GM18858 (cell line): ENCODE data around the gene ARPC5L.
"Not testable (repeated sequence)": the region's sequence is repeated elsewhere in the genome, so short reads cannot be mapped to it uniquely, and the experiment has no call there.

Source experiments
- ATAC-seq: cut with Tn5 transposase; IDR thresholded peaks from one replicate; pipeline ENCODE4 v1.9.1; 2021; ENCODE audit not compliant: unreplicated experiment

ARPC5L gene

DNA sequence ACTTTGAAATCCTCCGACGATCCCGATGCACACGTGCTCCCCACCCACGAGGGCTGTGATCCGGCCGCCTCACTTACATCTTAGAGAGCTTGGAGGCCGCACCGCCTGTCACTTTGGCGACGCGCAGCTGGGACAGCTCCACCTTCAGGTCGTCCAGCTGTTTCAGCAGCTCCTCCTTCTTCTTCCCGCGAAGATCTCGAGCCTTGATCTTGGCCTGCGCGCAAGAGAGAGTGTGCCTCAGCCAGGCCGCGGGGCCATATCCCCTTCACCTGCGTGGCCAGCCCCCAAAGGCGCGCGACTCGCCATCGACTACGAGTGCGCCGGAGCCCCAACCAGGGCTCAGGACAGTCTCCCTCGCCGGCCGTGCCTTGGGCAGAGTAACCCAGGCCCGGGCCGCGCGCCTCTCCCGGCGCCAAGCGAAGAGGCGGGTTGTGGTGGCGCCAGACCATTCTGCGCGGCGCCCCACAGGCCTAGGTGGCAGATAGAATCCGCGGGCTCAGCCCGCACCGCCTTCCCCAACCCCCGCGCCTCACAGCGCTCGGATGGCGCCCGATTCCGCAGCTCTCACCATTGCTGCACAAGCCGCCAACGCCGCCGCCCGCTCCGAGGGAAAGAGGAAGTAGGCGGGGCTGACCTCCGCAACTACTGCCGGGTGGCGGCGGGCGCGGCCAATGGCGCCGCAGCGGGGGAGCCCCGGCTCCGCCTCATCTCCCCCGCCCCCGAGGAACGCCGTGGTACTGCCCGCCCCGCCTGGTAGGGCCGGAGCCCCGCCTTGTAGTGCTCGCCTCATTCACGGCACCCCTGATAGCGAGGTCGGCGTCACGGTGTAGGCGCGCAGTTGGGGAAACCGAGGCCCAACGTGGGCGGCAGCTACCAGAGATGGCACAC lies at the start of gene ARPC5L, which contains the start of gene RPL35:
TSS of gene ARPC5L (plus strand) at position 789 of the 888 bp plus-strand sequence. CDS start 7,161 bp downstream, outside the sequence.
TSS of gene RPL35 (minus strand) at position 616 of the 888 bp plus-strand sequence. CDS start at position 571, 45 bp downstream.
- ATAC-seq, result peak; percentile 68

DNA sequence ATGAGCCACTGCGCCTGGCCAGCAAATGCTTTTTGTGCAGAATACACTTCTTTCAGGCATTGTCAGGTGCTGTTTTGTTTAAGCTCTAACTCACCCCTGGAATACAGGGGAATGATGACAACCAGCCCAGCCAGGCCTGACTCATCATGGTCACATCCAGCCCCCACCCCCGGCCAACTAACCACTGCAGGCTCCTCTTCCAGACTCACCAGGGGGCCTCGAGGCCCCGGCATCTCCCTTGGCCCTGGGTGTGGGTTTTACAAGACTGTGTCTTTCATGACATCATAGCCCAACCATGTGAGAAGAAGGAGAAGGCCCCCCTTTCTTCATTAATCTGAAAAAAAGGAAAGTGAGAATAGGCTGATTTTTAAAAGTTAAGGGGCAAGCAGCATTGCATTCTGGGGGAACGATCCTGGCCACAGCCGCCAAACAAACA lies 49.5 kb upstream of the ARPC5L start:
- no peak for ATAC-seq

- no peak for ATAC-seq
Measured at GRCh38 chr9:124813041-124813440, 48.9 kb upstream of the ARPC5L start.

DNA sequence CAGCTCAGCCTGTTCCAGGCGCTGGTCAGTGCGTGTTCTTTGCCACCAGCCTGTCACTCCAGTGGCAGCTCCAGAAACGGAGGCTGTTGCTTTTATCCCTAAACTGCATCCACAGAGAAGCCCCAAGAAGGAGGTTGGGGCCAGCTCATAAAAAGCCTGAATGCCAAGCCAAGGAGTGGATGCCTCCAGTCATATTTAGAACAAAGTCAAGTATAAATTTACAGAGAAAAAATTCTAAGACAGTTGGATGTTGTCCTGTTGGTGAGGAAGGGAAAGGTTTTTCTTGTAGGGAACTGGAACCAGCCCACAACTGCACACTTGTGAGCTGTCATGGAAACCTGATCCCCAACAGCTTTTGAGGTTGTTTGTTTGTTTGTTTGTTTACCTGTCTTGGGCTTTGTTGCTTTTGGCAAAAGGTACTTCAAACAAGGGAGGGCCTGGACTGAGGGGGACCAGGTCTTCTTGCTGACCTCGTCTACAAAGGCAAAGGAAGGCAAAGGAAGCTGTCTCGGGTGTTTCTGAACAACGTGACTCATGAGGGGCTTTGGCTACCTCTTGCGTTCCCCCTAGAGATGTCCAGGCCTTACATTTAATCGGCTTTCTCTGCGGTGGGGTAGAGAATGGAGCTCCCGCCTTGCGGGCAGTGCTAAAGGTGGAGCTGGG lies 48.3 kb upstream of the ARPC5L start:
- no peak for ATAC-seq

DNA sequence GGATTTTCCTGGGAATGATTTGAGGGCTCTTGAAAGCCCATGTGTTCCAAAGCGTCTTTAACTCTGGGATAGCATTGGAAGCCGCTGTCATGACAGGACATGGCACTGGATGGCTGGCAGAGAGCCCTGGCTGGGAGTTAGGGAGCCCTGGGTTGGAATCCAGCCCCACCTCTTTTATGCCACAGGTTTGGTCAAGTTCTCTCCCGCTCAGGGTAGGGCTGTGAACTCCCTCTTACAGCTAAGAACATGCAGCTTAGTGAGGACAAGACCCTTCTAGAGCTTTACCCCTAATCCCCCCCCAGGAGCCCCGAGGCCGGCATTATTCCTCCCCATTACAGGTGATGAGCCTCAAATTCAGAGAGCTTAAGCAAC lies 47.8 kb upstream of the ARPC5L start:
- ATAC-seq, result no peak

DNA sequence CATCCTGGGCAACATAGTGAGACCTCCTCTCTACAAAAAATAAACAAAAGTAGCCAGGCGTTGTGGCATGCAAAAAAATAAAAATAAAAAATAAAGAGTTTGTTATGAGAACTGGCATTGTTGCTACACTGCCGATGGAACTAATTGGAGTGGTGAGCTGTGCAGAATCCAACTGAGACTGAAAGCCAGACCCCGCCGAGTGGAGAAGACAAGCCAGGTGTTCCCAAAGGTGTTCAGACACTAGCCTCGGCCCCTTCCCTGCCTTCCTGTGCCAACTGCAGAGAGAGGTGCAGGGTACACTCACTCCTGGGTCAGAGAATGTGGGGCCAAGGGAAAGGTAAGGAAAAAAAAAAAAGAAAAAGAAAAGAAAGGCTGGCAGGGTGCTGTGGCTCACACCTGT lies 46.3 kb upstream of the ARPC5L start:
- ATAC-seq, result no peak

- no peak for ATAC-seq
Measured at GRCh38 chr9:124818431-124819281, 43.3 kb upstream of the ARPC5L start.

- ATAC-seq, result no peak
Measured at GRCh38 chr9:124820698-124821623, 41.0 kb upstream of the ARPC5L start.

DNA sequence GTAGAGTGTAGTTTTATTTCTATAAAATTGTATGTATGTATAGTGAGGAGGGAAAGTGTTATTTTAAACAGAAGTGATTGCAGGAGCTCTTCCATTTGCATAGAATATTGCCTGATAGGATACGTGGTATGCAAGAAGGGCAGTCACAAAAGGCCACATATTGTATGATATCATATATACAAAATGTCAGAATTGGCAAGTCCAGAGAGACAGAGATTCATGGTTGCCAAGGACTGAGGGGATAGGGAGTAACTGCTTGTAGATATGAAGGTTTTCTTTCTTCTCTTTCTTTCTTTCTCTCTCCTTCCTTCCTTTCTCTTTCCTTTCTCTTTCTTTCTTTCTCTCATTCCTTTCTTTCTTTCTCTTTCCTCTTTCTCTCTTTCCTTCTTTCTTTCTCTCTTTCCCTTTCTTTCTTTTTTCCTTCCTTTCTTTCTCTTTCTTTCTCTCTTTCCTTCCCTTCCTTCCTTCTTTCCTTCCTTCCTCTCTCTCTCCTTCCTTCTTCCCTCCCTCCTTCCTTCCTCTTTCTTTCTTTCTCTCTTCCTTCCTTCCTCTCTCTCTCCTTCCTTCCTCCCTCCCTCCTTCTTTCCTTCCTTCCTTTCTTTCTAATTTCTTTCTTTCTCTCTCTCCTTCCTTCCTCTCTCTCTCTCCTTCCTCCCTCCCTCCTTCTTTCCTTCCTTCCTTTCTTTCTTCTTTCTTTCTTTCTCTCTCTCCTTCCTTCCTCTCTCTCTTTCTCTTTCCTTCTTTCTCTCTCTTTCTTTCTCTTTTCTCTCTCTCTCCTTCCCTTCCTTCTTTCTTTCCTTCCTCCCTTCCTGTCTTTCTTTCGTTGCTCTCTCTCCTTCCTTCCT lies 33.2 kb upstream of the ARPC5L start:
- no peak for ATAC-seq

- ATAC-seq, result no peak
Measured at GRCh38 chr9:124829334-124829669, 32.6 kb upstream of the ARPC5L start.

DNA sequence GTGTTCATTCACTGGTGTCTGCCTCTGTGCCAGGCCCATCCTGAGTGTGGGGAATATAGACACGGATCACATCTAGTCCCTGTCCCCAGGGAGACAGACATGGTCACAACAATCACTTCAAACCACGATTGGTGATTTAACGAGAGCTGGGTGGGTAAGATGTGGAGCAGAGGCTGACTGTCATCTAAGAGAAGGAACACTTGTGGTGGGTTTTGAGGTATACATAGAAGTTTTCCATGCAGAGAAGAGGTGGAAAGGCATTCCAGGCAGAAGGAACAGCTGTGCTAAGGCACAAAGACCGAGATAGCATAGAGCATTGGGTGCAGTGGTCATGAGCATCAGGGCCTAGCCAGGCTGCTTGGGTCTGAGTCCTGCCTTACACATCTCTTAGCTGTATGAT lies 31.3 kb upstream of the ARPC5L start:
- ATAC-seq, result no peak

DNA sequence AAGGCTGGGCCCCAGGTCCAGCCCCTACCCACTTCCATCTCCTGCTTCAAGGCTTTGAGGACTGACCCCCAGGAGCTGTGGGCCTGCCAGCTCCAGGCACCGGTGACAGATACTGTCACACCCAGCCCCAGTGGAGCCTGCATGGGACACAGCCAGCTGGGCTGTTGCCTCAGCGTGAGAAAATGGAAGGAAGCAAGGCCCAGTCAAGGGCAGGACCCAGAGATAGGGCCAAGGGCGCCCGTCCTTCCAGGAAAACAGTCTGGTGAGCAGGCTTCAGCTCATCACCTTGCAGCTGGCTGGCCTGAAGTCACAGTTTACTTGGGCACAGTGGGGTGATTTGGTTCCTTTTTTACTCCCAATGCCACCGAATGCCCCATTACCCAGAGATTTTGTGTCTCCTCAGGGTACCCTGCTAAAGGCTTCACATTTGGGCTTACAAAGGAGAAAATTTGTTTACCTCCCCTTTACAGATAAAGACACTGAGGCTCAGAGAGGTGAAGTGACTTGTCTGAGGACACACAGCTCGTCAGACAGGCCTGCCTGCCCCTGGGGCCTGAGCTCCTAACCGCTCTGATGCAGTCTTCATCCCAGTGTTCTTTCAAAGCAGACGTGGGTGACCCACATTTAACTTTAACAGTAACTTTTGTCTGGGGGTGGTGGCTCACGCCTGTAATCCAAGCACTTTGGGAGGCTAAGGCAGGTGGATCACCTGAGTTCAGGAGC lies 30.1 kb upstream of the ARPC5L start:
- no peak for ATAC-seq

- no peak for ATAC-seq
Measured at GRCh38 chr9:124834591-124834990, 27.3 kb upstream of the ARPC5L start.

DNA sequence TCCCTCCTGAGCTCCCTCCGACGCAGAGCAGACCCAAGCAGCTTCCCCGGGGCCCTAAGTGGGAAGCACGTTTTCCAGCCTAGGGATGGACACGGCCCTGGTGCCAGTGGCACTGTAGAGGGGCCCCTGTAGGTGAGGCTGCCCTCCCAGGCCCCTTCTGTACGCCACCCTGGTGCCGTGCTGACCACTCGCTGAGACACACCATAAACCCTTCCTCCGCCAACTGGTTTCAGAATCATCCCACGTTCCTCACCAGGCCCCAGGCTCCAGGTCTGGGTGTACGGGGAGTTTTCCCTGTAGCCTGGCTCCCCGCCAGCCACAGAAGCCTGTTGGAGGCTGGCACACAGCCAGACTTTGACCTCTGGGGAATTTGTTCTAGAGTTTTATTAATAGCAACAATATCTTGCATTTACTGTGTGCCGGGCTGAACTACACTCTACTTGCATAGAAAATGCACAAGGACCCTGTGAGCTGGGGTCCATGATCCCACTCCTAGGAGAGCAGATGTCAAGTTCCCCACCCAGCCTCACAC lies 26.8 kb upstream of the ARPC5L start:
- no peak for ATAC-seq

GRCh38 chr9:124838132-124838531 lies 23.8 kb upstream of the ARPC5L start:
- ATAC-seq, result not testable (repeated sequence)

GRCh38 chr9:124838567-124839275 lies 23.2 kb upstream of the ARPC5L start:
- ATAC-seq, result not testable (repeated sequence)

GRCh38 chr9:124839612-124840299 lies 22.2 kb upstream of the ARPC5L start:
- ATAC-seq, result no peak
